Keratinocyte (primary cell): ENCODE measurements around the gene CACNA2D1.

Experiments
- EZH2 ChIP-seq: IDR thresholded peaks from one replicate; pipeline ENCODE4 v1.6.1; 2012; ENCODE audit warnings: inconsistent platforms, mild to moderate bottlenecking, low read length, moderate library complexity
- TF ChIP-seq, protein P1 (sequence below), 3 experiments: IDR thresholded peaks in 1 of 3; conservative IDR thresholded peaks in 1 of 3; optimal IDR thresholded peaks in 1 of 3; 2 replicates in 2 of 3; 3 replicates in 1 of 3; pipeline versions ENCODE3 to v1.5.1; 2011; ENCODE audit warnings: low read length in 3 of 3, mild to moderate bottlenecking in 3 of 3, moderate library complexity in 2 of 3, control low read depth in 1 of 3, inconsistent platforms in 1 of 3; ENCODE audit not compliant: insufficient read depth in 2 of 3; ENCODE audit errors: extremely low read depth in 1 of 3

DNA sequence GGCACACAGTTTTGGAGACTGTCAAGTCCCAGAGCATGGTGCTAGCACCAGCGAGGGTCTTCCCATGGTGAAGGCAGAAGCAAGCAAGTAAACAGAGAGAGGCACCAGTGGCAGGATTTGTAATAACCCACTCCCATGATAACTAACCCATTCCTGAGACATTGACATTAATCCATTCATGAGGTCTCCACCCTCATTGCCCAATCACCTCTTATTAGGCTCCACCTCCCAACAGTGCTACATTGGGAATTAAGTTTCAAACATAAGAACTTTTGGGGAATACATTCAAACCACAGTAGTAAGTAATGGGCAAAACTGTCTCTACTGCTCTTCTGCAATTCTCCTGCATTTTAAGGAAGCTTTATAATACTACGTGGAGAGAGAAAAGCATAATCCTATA is 193.6 kb downstream of the CACNA2D1 start:
- TF ChIP-seq, protein P1, sequence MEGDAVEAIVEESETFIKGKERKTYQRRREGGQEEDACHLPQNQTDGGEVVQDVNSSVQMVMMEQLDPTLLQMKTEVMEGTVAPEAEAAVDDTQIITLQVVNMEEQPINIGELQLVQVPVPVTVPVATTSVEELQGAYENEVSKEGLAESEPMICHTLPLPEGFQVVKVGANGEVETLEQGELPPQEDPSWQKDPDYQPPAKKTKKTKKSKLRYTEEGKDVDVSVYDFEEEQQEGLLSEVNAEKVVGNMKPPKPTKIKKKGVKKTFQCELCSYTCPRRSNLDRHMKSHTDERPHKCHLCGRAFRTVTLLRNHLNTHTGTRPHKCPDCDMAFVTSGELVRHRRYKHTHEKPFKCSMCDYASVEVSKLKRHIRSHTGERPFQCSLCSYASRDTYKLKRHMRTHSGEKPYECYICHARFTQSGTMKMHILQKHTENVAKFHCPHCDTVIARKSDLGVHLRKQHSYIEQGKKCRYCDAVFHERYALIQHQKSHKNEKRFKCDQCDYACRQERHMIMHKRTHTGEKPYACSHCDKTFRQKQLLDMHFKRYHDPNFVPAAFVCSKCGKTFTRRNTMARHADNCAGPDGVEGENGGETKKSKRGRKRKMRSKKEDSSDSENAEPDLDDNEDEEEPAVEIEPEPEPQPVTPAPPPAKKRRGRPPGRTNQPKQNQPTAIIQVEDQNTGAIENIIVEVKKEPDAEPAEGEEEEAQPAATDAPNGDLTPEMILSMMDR (optimal IDR thresholded peaks at IDR 0.05 in 1 of 3, IDR thresholded peaks at IDR 0.05 in 1 of 3, conservative IDR thresholded peaks at IDR 0.05 in 1 of 3; ENCODE audit: extremely low read depth in 1 of 3, insufficient read depth in 2 of 3, low read length in 3 of 3), result no peak
- no peak for TF ChIP-seq EZH2
